HEK293T (cell line): ENCODE results near the gene KDM4C.

Experiments
- CTCF ChIA-PET: fragments of 350-600 bp; formaldehyde crosslinking; extraction: SDS; loops from one replicate; lab custom pipeline; 2021; ENCODE audit warnings: antibody characterized with exemption, inconsistent platforms; lab: Yijun Ruan, JAX
- POLR2A ChIA-PET: fragments of 350-600 bp; formaldehyde crosslinking; extraction: SDS; loops from one replicate; lab custom pipeline; 2020; ENCODE audit warnings: antibody characterized with exemption, inconsistent platforms; lab: Yijun Ruan, JAX
- DNase-seq: peaks from one replicate; pipeline ENCODE4 v3.0.0; 2012; ENCODE audit warnings: mixed read lengths; ENCODE audit errors: extremely low spot score
- ARNT ChIP-seq: fragments of 450-650 bp; IDR thresholded peaks from 2 replicates; pipeline ENCODE4 v1.6.1; 2017; ENCODE audit warnings: mild to moderate bottlenecking
- BHLHE40 ChIP-seq: fragments of 450-650 bp; IDR thresholded peaks from 2 replicates; pipeline ENCODE4 v1.6.1; 2016; ENCODE audit warnings: mild to moderate bottlenecking, moderate library complexity, borderline replicate concordance
- CTBP1 ChIP-seq: fragments of 450-650 bp; IDR thresholded peaks from 2 replicates; pipeline ENCODE4 v1.6.1; 2016; ENCODE audit warnings: borderline replicate concordance
- ELF4 ChIP-seq: fragments of 450-650 bp; IDR thresholded peaks from 2 replicates; pipeline ENCODE4 v1.6.1; 2017; ENCODE audit warnings: antibody characterized with exemption
- FOXA1 ChIP-seq: fragments of 450-650 bp; IDR thresholded peaks from 2 replicates; pipeline ENCODE4 v1.6.1; 2016; ENCODE audit warnings: mild to moderate bottlenecking
- FOXK2 ChIP-seq: fragments of 450-650 bp; IDR thresholded peaks from 2 replicates; pipeline ENCODE4 v1.6.1; 2016; ENCODE audit warnings: mild to moderate bottlenecking
- FOXM1 ChIP-seq: fragments of 450-650 bp; IDR thresholded peaks from 2 replicates; pipeline ENCODE4 v1.6.1; 2017; ENCODE audit warnings: mild to moderate bottlenecking, borderline replicate concordance
- HDGF ChIP-seq: fragments of 450-650 bp; IDR thresholded peaks from 2 replicates; pipeline ENCODE4 v1.6.1; 2017; ENCODE audit warnings: antibody characterized with exemption, borderline replicate concordance
- L3MBTL2 ChIP-seq: fragments of 450-650 bp; conservative IDR thresholded peaks from 2 replicates; pipeline ENCODE4 v1.6.1; 2016; ENCODE audit warnings: mild to moderate bottlenecking
- LEF1 ChIP-seq: fragments of 450-650 bp; IDR thresholded peaks from 2 replicates; pipeline ENCODE4 v1.6.1; 2017; ENCODE audit warnings: mild to moderate bottlenecking, borderline replicate concordance
- NFRKB ChIP-seq: fragments of 450-650 bp; IDR thresholded peaks from 2 replicates; pipeline ENCODE4 v1.6.1; 2016; ENCODE audit warnings: mild to moderate bottlenecking, moderate library complexity
- SP1 ChIP-seq: fragments of 450-650 bp; IDR thresholded peaks from 2 replicates; pipeline ENCODE4 v1.6.1; 2017
- SUZ12 ChIP-seq: fragments of 450-650 bp; IDR thresholded peaks from 2 replicates; pipeline ENCODE4 v1.6.1; 2016; ENCODE audit warnings: mild to moderate bottlenecking
- TARDBP ChIP-seq: fragments of 450-650 bp; IDR thresholded peaks from 2 replicates; pipeline ENCODE4 v1.6.1; 2016
- ZNF384 ChIP-seq: fragments of 450-650 bp; IDR thresholded peaks from 2 replicates; pipeline ENCODE4 v1.6.1; 2016
- TF ChIP-seq, protein P1 (sequence below): fragments of 450-650 bp; IDR thresholded peaks from 2 replicates; pipeline ENCODE4 v1.6.1; 2016

Gene KDM4C

DNA sequence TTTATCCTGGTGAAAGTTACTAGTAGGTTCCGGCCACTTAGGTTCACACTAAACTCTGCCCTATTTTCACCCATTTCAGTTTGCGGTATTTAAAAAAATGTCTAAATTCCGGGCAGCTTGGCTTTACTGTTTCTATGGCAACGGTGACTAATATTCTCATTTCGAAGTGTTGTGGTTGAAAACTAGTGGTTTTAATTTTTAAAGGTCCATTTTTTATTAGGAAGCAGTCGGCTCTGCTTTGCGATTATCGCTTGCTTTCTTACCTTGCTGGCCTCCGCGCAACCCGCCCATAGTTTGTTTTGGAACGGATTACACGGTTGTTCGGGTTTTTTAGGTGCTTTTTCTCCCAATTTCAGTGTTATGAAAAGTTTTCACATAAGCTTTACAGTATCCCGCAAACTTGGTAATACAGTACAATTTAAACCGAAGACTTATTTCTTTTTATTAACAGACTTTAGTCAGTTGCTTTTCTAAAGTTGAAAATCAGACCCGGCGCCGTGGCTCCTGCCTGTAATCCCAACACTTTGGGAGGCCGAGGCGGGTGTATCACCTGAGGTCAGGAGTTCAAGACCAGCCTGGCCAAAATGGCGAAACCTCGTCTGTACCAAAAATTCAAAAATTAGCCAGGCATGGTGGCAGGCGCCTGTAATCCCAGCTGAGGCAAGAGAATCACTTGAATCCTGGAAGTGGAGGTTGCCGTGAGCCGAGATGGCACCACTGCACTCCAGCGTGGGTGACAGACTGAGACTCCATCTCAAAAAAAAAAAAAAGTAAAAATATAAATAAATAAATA is 1.6 kb downstream of the KDM4C start:
- no peak for DNase-seq
- POLR2A ChIA-PET = interaction anchor here (3.1 kb wide), 1 partner anchor 78 kb away, joined by 17 read pairs; no protein-coding TSS in a partner anchor
- TF ChIP-seq LEF1 (no peak), CTBP1 (no peak), BHLHE40 (no peak), SP1 (no peak), TARDBP (no peak), ARNT (no peak)
- CTCF ChIA-PET = no interaction called here

DNA sequence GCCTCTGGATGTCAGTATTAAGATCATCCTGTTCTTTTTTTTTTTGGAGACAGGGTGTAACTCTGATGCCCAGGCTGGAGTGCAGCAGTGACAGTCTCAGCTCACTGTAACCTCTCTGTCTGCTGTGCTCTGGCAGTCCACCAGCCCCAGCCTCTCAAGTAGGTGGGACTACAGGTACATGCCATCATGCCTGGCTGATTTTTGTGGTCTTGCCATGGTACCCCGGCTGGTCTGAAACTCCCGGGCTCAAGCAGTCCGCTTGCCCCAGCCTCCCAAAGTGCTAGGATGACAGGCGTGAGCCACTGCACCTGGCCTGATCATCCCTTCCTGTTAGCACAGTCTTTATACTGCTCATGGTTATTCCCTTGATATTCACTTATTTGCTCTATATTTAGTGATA is 3.5 kb downstream of the KDM4C start:
- CTCF ChIA-PET = no interaction called here
- no peak for DNase-seq
- TF ChIP-seq LEF1 (no peak), L3MBTL2 (no peak), CTBP1 (no peak), SP1 (no peak), ELF4 (no peak), FOXM1 (no peak), HDGF (no peak), NFRKB (no peak), SUZ12 (no peak), ZNF384 (no peak), FOXA1 (no peak), TARDBP (no peak), ARNT (no peak)
- TF ChIP-seq, protein P1, sequence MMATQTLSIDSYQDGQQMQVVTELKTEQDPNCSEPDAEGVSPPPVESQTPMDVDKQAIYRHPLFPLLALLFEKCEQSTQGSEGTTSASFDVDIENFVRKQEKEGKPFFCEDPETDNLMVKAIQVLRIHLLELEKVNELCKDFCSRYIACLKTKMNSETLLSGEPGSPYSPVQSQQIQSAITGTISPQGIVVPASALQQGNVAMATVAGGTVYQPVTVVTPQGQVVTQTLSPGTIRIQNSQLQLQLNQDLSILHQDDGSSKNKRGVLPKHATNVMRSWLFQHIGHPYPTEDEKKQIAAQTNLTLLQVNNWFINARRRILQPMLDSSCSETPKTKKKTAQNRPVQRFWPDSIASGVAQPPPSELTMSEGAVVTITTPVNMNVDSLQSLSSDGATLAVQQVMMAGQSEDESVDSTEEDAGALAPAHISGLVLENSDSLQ = no peak
- POLR2A ChIA-PET = no interaction called here

DNA sequence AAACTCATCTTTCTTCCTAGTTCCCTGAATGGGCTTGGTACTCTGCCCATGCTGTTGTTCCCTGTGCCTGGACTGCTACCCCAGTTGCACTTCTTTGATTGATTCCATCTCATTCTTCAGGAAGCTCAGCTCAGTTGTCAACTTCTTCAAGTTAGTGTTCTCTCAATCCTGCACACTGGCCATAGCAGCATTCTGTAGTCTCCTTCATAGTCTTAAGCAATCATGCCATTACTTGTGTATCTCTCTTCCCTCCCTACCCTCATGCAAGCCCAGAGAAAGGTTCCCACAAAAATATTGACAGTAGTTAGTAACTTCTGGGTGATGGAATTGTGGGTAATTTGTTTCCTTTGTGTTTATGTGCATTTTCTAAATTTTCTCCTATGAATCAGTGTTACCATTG is 5.5 kb downstream of the KDM4C start:
- DNase-seq = no peak
- TF ChIP-seq LEF1 = no peak
- TF ChIP-seq FOXM1 = no peak
- no peak for TF ChIP-seq ZNF384
- no peak for TF ChIP-seq CTBP1
- no peak for TF ChIP-seq FOXA1
- TF ChIP-seq BHLHE40 = no peak
- TF ChIP-seq SP1 = no peak
- no peak for TF ChIP-seq TARDBP
- TF ChIP-seq SUZ12 = no peak
- no peak for TF ChIP-seq ELF4
- no peak for TF ChIP-seq L3MBTL2
- no peak for TF ChIP-seq NFRKB
- TF ChIP-seq HDGF = no peak
- TF ChIP-seq, protein P1 = no peak
- TF ChIP-seq ARNT = no peak
- no peak for TF ChIP-seq FOXK2
- POLR2A ChIA-PET = no interaction called here
- CTCF ChIA-PET = no interaction called here

DNA sequence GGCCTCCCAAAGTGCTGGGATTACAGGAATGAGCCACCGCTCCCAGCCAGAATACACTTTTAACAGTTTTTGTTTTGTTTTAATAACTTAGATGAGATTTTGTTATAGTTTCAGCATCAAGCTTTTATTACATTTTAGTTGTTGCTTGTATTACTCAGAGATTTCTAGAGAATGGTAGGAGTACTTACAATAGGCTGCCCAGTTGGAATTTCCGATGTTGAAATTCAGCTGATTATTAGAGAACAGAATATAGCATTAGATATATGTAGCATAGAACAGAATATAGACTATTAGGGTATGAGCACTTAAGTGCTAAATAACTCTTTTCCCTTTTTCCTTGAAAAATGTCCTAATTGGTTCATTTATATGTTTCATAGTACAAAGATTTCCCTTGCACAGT is 6.2 kb downstream of the KDM4C start:
- ChIA-PET CTCF (no interaction called here), POLR2A (no interaction called here)

DNA sequence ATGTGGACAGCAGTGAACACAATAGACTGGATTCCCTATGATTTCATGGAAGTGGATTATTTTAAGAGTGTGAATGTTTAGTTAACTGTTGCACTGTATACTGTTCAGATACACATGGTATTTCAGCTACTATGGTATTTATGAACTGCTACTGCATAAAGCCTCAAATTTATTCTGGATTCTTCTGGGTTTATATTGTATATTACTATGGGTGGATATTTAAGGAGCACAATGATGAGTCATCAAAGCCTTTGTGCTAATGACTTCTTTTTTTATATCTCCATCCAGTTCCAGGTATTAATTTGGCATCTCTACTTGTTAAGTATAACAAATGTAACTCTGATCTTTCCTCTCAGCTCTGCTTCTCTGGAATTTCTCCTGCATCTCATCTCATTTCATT is 6.8 kb downstream of the KDM4C start:
- DNase-seq = no peak
- POLR2A ChIA-PET = no interaction called here
- TF ChIP-seq FOXK2 (no peak), NFRKB (no peak), CTBP1 (no peak), TARDBP (no peak), SP1 (no peak), ELF4 (no peak), FOXM1 (no peak), LEF1 (no peak), L3MBTL2 (no peak), ARNT (no peak)
- TF ChIP-seq, protein P1 = no peak
- CTCF ChIA-PET = no interaction called here

More for the DNA sequence above, 6.2 kb downstream of the KDM4C start:
- DNase-seq = no peak
- TF ChIP-seq ZNF384 (no peak), NFRKB (no peak)

DNA sequence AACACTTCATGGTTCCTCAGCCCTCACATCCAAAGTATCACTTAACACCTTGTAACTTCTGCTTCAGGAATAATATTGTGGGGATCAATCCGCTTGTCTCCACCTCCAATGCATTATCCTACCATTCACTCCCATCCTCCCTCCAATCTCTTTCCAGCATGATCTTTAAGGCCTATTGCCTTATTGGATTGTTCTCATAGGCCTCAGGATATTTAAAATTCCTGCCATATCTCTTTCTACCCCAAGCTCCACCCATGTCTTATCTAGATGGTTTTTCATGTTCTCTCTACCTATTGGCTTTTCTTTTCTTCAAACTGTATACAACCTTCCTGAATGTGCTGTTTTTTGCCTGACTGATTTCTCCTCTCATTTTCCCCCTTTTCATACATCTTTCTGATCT is 7.2 kb downstream of the KDM4C start:
- no peak for DNase-seq
- TF ChIP-seq BHLHE40 (no peak), FOXK2 (no peak), ARNT (no peak), HDGF (no peak)
- CTCF ChIA-PET = no interaction called here
- POLR2A ChIA-PET = no interaction called here

DNA sequence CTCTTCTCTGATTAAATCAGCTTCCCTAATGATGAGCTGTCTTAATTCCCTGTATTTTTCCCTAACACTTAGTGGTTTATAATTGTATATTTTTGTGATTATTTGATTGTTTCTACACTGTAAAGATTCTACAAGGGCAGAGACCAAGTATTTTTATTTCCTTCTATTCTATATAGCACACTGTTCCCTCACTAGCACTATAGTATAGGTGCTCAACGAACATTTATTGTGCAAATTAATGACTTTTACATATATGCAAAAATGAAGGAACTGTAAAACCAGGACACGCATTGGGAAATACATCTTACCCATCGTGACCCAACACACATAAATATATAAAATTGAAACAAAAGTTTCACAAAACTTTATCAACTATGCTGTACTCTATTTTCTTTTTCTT is 7.6 kb downstream of the KDM4C start:
- POLR2A ChIA-PET = no interaction called here
- CTCF ChIA-PET = no interaction called here

More for the DNA sequence above, 7.6 kb downstream of the KDM4C start:
- no peak for DNase-seq
- no peak for TF ChIP-seq BHLHE40
- TF ChIP-seq ARNT = no peak
- TF ChIP-seq LEF1 = no peak
- no peak for TF ChIP-seq HDGF
- no peak for TF ChIP-seq NFRKB
- TF ChIP-seq TARDBP = no peak
- TF ChIP-seq FOXM1 = no peak
- no peak for TF ChIP-seq SP1
- TF ChIP-seq FOXK2 = no peak
- no peak for TF ChIP-seq CTBP1
- no peak for TF ChIP-seq ELF4
- no peak for TF ChIP-seq FOXA1
- TF ChIP-seq, protein P1 = no peak
- no peak for TF ChIP-seq ZNF384
